ENCODE results near the gene SIRPA. TPM values are rescaled to one million over a fixed set of nuclear protein-coding genes. Genes with fewer than 3 reads are reported as not detected.

The SIRPA gene
- total RNA-seq, 1 experiment from 2014 or later = 6.7 TPM

DNA sequence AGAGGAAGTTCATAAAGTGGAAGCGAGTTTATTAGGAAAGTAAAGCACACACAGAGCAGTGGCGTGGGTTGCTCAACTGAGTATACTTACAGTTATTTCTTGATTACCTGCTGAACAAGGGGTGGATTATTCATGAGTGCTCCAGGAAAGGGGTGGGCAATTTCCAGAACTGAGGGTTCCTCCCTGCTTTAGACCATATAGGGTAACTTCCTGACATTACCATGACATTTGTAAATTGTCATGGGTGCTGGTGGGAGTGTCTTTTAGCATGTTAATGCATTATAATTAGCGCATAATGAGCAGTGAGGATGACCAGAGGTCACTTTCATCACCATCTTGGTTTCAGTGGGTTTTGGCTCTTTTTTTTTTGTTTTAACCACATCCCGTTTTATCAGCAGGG lies 68.9 kb downstream of the SIRPA start:
- H3K27me3 ChIP-seq (ENCODE audit: control insufficient read depth, insufficient read depth, low read length) = peaks cover 2% of the 10 kb centered on the region
- DNase-seq = no peak
- no peak overlapping the region for H3K4me3 ChIP-seq (ENCODE audit: insufficient read depth, low read depth, low read length)
- no peaks in the 10 kb centered on the region for H3K36me3 ChIP-seq (replicated peaks; ENCODE audit: control insufficient read depth, insufficient read depth, low read length)

GRCh38 chr20:1964659-1965405 lies 69.6 kb downstream of the SIRPA start:
- H3K36me3 ChIP-seq (replicated peaks; ENCODE audit: control insufficient read depth, insufficient read depth, low read length) = no peaks in the 10 kb centered on the region
- peaks cover 2% of the 10 kb centered on the region for H3K27me3 ChIP-seq (ENCODE audit: control insufficient read depth, insufficient read depth, low read length)
- H3K4me3 ChIP-seq (ENCODE audit: insufficient read depth, low read depth, low read length) = no peak overlapping the region
- DNase-seq = no peak

- Histone ChIP-seq H3K4me3 (ENCODE audit: insufficient read depth, low read depth, low read length) (peak overlapping the region; percentile 24; the same call in 1 of the 2 replicates), H3K27me3 (ENCODE audit: control insufficient read depth, insufficient read depth, low read length) (peaks cover 2% of the 10 kb centered on the region), H3K36me3 (replicated peaks; ENCODE audit: control insufficient read depth, insufficient read depth, low read length) (no peaks in the 10 kb centered on the region)
- DNase-seq = peak; percentile 89
These were observed 70.5 kb downstream of the SIRPA start for GRCh38 chr20:1965520-1966351.

GRCh38 chr20:1968964-1969363 lies 73.8 kb downstream of the SIRPA start:
- no peak for DNase-seq
- no peak overlapping the region for H3K4me3 ChIP-seq (ENCODE audit: insufficient read depth, low read depth, low read length)
- H3K27me3 ChIP-seq (ENCODE audit: control insufficient read depth, insufficient read depth, low read length) = peaks cover 2% of the 10 kb centered on the region
- no peaks in the 10 kb centered on the region for H3K36me3 ChIP-seq (replicated peaks; ENCODE audit: control insufficient read depth, insufficient read depth, low read length)

GRCh38 chr20:1971893-1972586 lies 76.8 kb downstream of the SIRPA start:
- DNase-seq = no peak
- no peaks in the 10 kb centered on the region for H3K36me3 ChIP-seq (replicated peaks; ENCODE audit: control insufficient read depth, insufficient read depth, low read length)
- no peaks in the 10 kb centered on the region for H3K27me3 ChIP-seq (ENCODE audit: control insufficient read depth, insufficient read depth, low read length)
- no peak overlapping the region for H3K4me3 ChIP-seq (ENCODE audit: insufficient read depth, low read depth, low read length)

DNA sequence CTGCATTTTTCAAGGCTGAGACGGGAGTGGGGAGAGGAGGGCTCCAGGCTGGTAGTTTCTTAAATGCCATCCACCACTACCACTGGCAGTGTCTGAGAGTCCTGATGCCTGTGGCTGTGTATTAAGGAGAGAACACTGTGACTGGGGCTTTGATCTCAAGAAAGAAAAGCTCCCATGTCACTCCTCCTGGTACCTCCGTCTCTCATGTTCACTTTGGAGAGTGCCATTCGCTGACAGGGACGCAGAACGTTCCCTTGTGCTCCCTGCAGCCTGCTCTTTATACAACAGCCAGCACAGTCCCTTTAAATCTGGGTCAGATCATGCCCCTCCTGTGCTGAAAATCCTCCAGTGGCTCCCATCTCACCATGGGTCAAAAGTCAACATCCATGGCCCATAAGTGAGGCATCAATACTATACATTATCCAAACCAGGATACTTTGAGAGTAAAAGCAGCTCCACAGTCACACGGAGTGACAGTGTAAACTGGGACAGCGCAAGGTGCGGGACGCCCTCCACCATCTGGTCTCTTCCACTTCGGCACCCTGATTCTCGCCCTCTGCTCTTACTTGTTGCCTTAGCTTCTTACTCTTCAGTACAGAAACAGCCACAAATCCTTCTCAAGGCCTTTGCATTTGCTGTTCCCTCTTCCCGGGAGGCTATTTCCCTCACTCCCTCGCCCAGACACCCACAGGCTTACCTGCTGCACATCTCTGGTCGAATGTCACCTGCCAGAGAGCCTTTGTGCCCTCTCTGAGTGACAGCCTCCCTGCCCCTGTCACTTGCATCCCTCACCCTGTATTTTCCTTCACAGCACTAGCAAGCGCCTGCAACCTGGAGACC lies 78.6 kb downstream of the SIRPA start:
- no peaks in the 10 kb centered on the region for H3K27me3 ChIP-seq (ENCODE audit: control insufficient read depth, insufficient read depth, low read length)
- no peak overlapping the region for H3K4me3 ChIP-seq (ENCODE audit: insufficient read depth, low read depth, low read length)
- H3K36me3 ChIP-seq (replicated peaks; ENCODE audit: control insufficient read depth, insufficient read depth, low read length) = no peaks in the 10 kb centered on the region
- DNase-seq = no peak

GRCh38 chr20:1975291-1975690 lies 80.1 kb downstream of the SIRPA start:
- H3K4me3 ChIP-seq (ENCODE audit: insufficient read depth, low read depth, low read length) = no peak overlapping the region
- H3K27me3 ChIP-seq (ENCODE audit: control insufficient read depth, insufficient read depth, low read length) = no peaks in the 10 kb centered on the region
- DNase-seq = no peak
- H3K36me3 ChIP-seq (replicated peaks; ENCODE audit: control insufficient read depth, insufficient read depth, low read length) = no peaks in the 10 kb centered on the region

GRCh38 chr20:1979106-1979778 lies 84.0 kb downstream of the SIRPA start:
- no peak for DNase-seq
- H3K4me3 ChIP-seq (ENCODE audit: insufficient read depth, low read depth, low read length) = no peak overlapping the region
- H3K36me3 ChIP-seq (replicated peaks; ENCODE audit: control insufficient read depth, insufficient read depth, low read length) = no peaks in the 10 kb centered on the region
- H3K27me3 ChIP-seq (ENCODE audit: control insufficient read depth, insufficient read depth, low read length) = no peaks in the 10 kb centered on the region; the same call in 1 of the 2 replicates

DNA sequence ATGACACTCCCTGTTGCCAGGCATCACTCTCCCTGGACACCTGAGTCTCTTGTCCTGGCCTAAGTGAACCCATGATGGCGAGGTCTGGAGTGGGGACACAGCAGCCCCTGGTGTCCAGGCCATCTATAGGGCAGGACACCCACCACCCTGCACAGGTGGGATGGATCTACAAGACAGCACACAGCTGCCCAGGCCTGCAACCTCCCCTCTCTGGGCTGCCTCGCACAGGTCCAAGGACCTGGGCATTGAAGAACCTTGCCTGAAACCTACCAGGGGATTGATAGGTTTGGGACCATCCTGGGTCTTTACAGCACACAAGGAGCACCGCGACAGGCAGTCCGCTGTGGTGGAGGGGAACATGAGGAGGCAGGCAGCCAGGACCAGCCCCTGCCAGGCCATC lies 87.5 kb downstream of the SIRPA start:
- H3K27me3 ChIP-seq (ENCODE audit: control insufficient read depth, insufficient read depth, low read length) = no peaks in the 10 kb centered on the region; the same call in 1 of the 2 replicates
- no peak overlapping the region for H3K4me3 ChIP-seq (ENCODE audit: insufficient read depth, low read depth, low read length)
- no peaks in the 10 kb centered on the region for H3K36me3 ChIP-seq (replicated peaks; ENCODE audit: control insufficient read depth, insufficient read depth, low read length)
- DNase-seq = no peak

DNA sequence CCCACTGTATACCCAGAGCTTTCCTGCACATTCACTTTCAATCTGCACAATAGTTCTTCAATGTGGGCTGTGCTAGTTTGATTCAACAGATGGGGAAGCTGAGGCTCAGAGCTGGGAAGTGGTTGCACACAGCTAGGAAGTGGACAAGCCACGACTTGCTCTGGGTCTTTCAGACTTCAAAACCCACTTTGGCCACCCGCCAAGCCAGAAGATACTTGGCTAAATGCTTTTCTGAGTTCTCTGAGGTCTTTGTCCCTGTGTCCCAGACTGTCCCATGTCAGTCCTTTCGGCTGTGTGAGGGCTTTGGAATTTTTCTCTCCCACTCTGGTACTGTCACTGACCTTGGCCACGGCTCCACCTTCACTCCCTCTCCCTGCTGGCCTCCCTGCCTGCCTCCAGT lies 88.1 kb downstream of the SIRPA start:
- Histone ChIP-seq H3K36me3 (replicated peaks; ENCODE audit: control insufficient read depth, insufficient read depth, low read length) (no peaks in the 10 kb centered on the region), H3K4me3 (ENCODE audit: insufficient read depth, low read depth, low read length) (no peak overlapping the region), H3K27me3 (ENCODE audit: control insufficient read depth, insufficient read depth, low read length) (no peaks in the 10 kb centered on the region; the same call in 1 of the 2 replicates)
- no peak for DNase-seq

DNA sequence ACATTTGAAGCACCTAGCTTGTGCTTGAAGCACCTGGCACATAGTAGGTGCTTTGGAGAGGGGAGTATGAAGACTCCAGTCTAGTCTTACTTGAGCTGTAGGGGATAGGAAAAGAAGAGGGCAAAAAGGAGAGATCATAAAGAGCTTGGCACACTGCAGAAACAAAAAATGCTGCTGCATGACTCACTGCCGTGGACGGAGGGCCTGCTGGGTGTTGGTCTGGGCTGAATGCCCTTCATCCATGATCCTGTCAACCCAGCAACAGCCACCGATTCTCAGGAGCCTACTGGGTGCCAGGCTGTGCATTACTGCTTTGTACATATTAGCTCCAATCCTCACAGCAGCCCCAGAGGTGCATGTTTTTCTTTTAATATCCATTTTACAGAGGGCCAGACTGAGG lies 92.6 kb downstream of the SIRPA start:
- H3K36me3 ChIP-seq (replicated peaks; ENCODE audit: control insufficient read depth, insufficient read depth, low read length) = no peaks in the 10 kb centered on the region
- H3K27me3 ChIP-seq (ENCODE audit: control insufficient read depth, insufficient read depth, low read length) = no peaks in the 10 kb centered on the region; the same call in 1 of the 2 replicates
- H3K4me3 ChIP-seq (ENCODE audit: insufficient read depth, low read depth, low read length) = no peak overlapping the region
- DNase-seq = no peak

All from H7 (cell line).